Skin of body (tissue), 2 donors: Measurements from ENCODE around the gene SLC6A20. TPM values are rescaled to one million over a fixed set of nuclear protein-coding genes. Genes with fewer than 3 reads are reported as not detected.

Source experiments
- DNase-seq: peaks from one replicate; lab custom pipeline; 2025; lab: John Stamatoyannopoulos, UW
- total RNA-seq: library from RNA; depleted of rRNA; stranded (reverse); fragments of >200 nt; gene quantifications from one replicate; pipeline ENCODE4 v1.2.3, GENCODE V29; 2014

SLC6A20 gene
- total RNA-seq, 1 donor from 2014 or later, result 0.39 TPM

DNA sequence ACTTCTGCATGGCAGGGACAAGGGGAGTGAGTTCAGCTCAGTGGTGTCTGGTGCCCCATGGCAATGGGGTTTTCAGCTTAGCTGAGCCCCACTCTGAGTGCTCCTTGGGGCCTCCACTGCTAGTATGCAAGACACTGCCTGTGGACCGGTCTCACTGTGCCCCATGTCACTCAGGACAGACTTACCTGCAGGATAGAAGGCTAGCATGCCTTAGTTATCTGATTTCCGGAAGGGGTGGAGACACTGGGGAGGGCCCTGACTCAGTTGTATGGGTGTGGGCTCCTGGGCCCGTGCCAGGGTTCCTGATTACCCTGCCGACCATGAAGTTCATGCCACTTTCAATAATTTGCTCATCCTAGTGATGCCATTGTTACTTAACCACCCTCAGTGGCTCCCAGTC, 4.3 kb upstream of the SLC6A20 start:
- no peak for DNase-seq

DNA sequence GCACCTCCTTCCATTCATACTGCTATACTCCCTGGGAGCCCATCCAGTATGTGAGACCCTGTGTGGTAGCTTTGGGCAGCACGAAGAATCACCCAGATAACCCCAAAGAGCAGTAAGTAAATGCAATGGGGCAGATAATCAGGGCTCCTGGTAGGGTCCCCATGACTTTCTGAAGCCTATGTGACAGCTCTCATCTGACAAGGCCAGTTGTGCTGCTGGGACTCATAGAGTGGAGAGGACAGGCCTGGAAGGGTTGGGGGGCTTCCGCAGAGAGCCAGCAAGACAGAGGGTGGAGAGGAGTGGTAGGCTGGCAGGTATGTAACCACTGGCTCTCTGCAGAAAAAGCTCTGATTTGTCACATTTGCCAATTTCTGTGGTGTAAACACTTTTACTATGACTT, 3.2 kb upstream of the SLC6A20 start:
- DNase-seq, result no peak

DNA sequence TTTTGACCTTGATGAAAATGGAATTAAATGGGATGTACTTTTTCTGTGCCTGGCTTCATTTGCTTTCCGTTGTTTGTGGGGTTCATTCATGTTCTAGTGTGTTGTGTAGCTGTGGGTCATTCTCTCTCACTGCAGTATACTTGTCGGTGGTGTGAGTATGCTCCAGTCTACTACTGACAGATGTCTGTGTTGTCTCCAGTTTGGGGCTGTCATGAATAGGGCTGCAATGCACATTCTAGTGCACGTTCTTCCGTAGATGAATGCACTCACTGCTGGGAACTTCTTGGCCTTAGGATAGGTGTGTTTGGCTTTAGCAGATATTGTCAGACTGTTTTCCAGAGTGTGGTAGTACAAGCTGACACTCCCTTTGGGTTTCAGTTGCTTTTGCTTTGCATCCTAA, 1.7 kb upstream of the SLC6A20 start:
- no peak for DNase-seq

DNA sequence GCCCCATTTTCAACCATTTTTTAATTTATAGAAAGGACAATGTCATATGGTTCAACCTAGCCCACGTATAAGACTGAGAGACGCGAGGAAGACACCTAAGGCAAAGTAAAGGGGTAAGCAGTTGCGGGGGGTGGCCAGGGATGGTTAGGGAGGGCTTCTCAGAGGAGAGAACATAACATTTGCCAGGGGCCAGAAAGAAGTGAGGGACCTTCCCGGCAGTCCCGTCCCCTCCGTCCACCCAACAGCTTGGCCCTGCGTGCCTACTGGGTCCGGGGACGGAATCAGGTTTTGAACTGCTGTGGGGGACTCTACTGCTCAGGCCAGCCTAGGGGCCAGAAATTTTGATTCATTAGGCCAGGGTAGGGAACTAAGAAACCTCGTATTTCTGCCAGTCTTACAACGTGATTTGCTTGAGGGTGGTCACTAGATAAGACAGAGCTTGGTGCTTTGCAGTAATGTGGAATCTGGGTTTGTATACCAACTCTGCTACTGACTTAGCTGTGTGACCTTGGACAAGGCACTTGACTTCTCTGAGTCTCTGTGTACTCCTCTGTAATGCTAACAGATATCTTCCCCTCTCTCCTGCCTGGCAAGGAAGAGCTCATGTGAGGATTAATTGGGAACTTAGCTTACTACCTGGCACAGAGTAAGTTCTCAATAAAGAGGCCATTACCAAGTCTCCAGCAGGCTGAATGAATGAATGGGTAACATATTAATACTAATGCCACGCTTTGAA, 734 bp upstream of the SLC6A20 start:
- no peak for DNase-seq

DNA sequence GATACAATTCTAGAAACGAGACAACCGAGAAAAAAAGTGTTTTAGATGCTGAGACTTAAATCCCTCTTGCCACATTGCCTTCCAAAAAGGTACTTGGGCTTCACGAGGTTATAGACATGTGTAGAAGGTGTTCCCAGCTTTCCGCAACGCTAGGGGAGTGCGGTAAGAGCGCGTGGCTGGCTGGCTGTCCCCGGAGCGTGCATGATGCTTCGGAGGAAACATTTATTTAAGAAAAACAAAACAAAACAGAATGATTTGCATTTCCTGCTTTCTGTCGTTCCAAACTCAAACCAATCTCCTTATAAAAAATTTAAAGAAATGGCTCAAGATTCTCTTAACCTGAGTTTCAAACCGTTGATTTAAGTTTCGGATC, 841 bp downstream of the SLC6A20 start:
- no peak for DNase-seq

DNA sequence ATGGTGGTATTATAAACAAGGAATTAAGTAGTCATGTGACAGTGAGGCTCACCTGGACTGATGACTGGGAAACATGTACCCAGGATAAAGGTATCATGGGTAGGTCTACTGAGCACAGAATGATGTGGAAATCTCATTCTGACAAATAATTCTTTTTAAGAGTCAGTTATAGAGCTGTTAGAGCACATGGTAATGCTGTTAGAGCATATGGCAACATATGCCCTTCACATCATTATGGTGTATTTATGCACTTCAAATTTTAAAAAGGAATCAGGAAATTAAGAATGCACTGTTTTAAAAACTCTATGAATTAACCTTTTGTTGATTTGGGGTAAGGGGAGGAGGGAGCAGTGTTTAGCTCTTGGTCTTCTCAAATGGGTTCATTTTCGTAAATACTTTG, 1.7 kb downstream of the SLC6A20 start:
- no peak for DNase-seq

DNA sequence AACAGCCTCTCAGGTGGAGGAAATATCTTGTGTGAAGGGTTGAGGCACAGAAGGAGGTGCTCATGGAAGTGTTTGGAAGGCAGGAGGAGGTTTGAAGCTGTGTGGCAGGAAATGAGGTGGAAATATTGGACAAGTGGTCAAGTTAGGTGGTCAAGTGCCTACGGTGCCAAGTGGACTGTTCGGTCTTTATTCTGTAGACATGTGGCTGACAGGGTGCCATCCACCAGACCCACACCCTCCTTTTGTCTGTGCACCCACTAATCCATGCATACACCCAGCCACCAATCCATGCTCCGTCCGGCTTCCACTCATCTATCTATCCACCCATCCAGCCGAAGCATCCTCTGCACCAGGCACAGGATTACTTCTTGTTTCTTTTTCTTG, 2.2 kb downstream of the SLC6A20 start:
- no peak for DNase-seq

DNA sequence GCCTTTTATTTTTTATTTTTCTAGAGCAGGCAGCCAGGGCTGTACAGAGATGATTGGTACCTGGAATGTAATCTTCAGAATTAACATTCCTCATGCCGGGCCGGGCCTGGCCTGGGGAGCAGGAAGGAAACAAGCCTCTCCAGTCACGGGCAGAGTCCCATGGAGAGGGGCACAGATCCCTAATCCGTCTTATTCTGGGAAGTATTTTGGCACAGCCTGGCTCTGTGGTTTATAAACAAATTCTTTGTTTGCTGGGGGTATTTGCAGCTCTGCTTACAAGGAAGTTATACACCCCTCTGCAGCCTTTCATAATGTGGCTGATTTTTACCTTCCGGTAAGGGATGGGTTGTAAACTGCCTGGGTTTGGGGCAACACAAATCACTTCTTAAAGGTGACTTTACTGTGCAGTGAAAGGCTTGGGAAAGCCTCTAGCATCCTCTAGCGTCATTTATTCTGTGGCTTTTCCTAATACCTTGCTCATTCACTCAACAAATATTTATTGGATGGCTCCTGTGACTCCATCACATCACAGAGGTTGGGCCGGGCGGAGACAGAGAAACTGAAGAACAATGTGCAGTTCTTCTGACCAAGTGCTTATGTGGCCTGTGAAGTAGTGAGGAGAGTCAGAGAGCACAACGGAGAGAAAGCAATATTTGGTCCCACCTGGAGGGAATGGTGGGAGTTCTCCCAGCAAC, 2.7 kb downstream of the SLC6A20 start:
- no peak for DNase-seq

DNA sequence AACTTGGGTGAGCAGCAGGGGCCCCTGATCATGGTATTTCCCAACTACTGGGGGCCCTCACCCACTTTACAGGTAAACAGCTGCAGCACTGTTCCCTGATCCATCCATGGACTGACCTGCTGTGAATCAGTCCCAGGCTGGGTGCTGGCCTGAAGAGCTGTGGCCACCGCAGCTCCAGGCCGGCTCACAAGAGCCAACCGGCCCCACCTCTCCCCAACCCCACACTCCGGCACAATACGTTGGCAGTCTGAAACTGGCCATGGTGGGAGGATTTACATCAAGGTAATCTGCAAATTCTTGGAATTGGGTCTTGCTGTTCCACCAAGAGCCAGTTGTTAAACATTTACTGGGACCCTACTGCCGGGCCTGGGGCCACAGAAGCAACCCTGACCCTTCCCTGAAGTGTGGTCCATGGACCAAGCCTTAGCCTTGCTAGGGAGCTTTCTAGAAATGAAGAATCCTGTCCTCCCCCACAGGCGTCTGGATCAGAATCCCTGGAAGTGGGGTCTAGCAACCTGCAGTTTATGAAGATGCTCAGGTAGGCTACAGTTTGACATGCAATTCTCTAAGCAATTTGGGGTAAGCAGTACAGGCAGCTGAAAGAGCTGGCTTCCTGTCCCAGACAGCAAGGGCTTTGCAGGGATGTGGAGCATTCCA, 3.7 kb downstream of the SLC6A20 start:
- DNase-seq, result no peak

DNA sequence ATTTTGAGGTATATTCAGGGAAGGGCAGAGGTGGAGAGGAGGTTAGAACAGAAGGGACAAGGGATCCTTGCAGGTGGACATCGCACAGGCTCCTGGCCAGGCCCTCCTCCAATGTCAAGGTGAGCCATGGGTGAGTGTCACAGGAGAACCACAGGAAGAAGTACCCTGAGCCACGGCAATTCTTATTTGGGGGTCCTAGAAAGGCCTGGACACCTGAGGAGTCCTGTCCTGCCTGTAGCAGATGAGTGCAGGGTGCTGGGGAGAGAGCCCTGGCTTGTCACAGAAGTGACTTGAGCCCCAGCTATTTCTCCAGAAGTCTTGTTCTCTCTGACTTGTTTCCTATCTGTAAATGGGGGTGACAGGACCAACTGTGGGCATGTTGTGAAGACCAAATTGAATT, 4.3 kb downstream of the SLC6A20 start:
- no peak for DNase-seq

DNA sequence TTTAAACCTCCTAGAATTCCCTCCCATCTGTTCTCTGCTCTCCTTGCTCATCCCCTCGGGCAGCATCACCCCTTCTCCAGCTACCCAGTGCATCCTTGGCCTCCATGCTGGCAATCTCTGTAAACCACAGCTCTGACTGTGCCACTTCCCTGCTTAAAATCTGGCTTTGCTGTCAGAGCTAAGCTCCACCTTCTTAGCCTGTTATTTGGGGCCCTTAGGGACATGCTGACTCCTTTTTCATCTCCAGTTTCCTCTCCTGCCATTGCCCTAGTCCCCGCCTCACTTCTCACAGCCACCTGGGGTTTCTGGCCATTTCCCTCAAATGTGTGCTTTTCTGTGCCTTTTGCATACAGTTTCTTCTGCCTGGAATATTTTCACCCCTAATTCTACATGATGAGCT, 5.7 kb downstream of the SLC6A20 start:
- DNase-seq, result no peak

DNA sequence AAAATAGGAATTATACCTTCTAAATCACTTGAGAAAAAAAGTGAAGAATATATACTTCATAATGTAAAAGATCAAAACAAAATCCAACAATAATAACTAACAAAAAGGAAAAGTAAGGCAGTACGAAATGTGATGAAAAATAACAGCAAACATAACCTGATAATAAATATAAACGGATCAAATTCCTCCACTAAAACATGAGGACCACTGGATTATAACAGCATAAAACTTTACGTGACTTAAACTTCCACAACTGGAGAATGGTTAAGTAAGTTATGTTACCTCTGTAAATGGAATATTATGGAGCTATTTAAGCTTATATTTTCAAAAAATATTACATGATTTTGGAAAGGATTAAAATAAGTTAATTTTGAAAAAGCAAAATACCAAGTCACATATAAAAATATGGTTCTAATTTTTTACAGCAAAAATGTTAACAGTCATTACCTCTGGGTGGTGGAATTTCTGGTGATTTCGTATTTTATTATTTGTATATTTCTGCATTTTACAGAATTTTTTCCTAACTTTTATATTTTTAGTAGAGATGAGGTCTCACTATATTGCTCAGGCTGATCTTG, 7.0 kb downstream of the SLC6A20 start:
- no peak for DNase-seq

DNA sequence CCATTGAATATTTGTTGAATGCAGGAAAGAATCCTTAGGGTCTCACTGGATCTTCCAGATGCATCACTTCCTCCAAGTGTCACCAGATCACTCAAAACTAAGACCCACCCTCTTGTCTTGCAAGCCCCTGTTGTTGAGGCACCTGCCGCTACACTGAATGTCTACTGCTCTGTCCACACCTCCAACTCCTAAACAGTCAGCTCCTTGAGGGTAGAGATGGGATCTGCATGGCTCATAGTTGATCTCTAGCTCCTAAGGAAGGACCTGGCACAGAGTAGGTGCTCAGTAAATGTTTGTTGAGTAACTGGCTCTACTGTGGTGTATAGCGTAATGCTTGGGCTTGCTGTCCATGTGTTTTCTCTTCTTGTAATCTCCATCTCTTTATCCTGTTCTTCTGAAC, 8.8 kb downstream of the SLC6A20 start:
- DNase-seq, result no peak

DNA sequence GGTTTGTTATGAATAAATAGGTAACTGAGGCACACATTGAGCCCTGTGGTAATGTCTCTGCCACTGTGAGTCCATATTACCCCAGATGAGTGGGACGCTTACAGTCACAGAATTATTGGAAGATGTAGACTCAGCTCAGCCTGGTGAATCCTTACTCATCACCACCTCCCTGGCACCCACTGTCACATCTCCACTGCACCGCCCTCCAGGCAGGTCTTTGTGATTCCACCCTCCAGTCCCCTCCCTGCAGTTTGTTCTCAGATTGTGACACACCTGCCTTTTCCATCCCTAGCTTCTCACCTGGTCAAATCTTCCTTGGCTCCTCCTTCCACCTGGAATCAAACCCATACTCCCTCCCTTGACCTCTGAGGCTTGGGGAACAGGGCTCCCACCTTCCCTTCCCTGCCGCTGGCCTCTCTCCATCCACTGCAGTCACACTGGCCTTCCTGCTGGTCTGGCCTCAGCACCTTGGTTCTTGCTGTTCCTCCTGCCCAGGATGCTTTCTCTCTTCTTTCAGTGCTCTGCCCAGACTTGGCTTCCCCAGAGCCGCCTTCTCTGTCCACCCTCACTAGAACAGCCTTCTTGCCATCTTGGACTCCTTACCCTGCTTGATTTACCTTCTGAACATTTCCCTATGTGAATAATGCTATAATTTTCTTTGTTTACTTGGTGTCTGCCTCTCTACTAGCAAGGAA, 9.4 kb downstream of the SLC6A20 start:
- DNase-seq, result no peak

DNA sequence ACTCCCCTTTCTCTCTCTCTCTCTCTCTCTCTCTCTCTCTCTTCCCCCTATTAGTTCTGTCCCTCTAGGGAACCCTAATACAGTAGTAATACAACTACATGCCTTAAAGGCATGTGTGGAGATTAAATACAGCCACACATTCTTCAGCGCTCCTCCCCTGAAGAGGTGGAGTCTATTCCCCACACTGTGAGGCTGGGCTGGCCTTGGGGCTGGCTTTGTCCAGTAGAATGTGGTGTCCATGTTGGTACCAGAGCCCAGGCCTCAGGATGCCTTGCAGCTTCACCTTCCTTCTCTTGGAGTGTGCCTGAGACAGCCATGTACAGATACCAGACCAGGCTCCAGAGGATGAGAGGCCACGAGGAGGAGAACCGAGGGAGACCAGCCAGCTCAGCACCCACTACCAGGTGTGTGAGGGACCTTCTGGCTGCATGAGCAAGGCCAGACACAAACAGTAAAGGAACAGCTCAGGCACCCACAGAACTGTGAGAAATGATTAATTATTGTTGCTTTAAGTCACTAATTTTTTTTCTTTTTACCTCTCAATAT, 10.7 kb downstream of the SLC6A20 start:
- DNase-seq, result no peak

DNA sequence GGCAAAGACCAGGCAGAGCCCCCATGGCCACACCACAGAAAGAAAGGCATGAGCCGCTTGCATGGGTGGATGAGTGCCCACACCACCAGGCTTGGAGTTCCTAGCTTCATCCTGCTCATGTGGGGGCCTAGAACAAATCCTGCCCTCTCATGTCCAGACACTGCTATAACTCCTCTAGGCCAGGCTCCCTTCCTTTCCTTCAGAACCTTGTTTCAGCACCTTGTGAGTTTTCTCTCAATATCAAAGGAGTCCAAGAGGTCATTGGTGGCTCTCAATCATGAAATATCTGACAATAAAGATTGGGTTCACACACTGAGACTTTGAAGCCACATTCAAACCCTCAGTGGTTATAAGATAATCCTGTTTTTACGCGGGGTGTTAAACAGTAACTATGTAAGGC, 12.7 kb downstream of the SLC6A20 start:
- DNase-seq, result no peak

DNA sequence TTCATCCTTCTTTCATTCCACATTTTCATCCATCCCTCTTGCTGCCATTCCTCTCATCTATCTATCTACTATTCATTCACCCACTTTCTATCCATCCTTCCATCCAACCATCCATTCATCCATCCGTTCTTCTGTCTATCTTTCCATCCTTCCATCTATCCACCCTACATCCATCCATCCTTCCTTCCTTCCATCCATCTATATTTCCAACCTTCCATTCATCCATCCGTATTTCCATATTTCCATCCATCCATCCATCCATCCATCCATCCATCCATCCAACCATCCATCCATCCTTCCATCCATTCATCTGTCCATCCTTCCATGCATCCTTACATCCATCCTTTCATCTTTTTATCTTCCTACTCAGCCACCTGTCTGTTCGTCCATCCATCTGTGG, 14.0 kb downstream of the SLC6A20 start:
- no peak for DNase-seq

DNA sequence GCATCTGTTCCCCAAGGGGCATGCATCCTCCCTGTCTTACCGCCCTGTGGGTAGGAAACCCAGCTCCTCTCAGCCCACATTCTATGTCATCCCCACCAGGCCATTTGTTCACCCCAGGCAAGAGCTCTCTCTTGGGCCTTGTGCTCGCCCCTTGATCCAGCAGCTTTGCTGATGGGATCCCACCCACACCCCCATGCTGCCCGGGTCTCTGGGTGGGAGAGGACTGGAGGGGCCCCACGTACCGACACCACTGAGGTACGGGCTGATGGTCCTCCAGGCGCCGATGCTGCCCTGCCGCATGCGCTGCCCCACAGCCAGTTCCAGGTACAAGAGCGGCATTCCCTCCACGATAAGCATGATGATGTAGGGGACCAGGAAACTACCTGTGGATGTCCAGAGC, 14.5 kb downstream of the SLC6A20 start:
- no peak for DNase-seq

DNA sequence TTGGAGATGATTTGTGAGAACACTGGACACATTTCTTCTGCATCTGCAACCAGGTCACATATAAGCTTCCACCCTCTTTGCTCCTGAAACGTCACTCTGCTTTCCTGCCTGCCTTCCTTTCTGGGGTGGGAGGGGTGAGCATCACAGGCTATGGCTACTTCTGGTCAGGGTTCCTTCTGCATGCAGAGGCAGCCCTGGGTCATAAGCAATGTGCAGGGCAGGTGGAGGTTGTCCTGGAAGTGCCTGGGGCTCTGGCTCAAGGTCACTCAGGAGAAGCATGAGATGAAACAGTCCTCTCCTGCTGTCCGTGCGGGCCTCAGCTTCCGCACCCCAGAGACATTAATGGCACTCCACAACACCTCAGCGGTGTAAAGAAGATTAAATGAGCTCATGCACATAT, 15.1 kb downstream of the SLC6A20 start:
- no peak for DNase-seq

DNA sequence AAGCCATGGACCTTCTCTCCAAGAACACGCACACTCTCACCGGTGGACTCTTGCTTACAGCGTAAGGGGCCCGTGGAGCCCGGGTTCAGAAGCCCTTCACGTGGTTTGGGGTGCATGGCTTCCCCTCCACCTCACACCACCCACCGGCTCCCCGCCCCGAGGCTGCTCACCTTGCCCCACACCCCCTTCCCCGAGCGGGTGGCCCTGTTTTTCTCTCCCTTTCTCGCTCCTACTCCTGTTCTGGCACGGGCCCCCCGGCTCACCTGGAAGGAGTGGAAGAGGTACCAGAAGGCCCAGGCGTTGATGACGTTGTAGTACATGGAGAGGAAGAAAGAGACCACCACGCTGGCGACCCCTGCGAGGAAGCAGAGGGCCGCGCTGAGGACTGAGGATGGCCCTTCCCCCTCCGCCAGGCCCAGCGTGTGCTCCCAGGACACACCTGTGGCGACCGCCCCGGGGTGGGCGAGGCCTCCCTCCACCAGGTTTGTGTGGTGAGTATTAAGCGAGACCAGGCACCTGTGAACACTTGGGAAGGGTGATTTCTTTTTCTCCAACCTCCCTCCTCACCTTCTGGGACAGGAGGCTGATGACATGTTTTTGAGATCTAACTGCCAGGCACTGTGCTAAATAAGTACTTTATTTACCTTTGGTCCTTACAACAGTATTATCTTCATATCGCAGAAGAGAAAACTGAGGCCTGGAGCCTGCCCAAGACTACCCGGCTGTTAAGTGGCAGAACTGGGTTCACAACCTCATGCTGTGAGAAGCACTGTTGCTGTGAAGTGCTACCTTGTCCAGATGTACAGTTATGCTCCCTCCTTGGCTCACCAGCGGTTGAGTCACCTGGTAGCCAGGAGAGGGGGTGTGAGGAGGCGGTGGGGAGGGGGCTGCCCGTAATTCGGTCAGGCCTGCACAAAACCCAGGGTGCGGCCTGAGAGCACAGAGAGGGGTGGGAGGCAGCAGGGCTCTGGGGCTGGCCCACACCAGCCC, 16.3 kb downstream of the SLC6A20 start:
- no peak for DNase-seq
